CD4-positive, alpha-beta memory T cell (primary cell): ENCODE results near the gene RAET1G. TPM values are rescaled to one million over a fixed set of nuclear protein-coding genes. Genes with fewer than 3 reads are reported as not detected.
"Not testable (repeated sequence)": the region's sequence is repeated elsewhere in the genome, so short reads cannot be mapped to it uniquely, and the experiment has no call there.

Source experiments
- CTCF ChIA-PET: fragments of 350-600 bp; sonication (Branson Sonifier 250); formaldehyde crosslinking; loops from one replicate; lab custom pipeline; 2021; ENCODE audit warnings: inconsistent platforms; ENCODE audit not compliant: partially characterized antibody; lab: Charles Lee
- POLR2A ChIA-PET: fragments of 350-600 bp; sonication (Branson Sonifier 250); formaldehyde crosslinking; loops from one replicate; lab custom pipeline; 2021; ENCODE audit not compliant: partially characterized antibody; lab: Charles Lee
- DNase-seq, 5 donors: peaks; one replicate each; pipeline versions ENCODE4 v3.0.0 to v3.0.0-alpha.2; 2020 to 2022; ENCODE audit warnings: mixed read lengths in 1 of 5
- H3K27ac ChIP-seq: one replicate; pipeline ENCODE4 v1.7.0; 2013; ENCODE audit warnings: low read depth, low read length
- H3K27me3 ChIP-seq: 2 replicates; pipeline ENCODE4 v1.7.0; 2013; ENCODE audit warnings: mild to moderate bottlenecking, low read length, moderate library complexity; ENCODE audit not compliant: insufficient read depth
- H3K36me3 ChIP-seq: 2 replicates; pipeline ENCODE4 v1.7.0; 2013; ENCODE audit warnings: mild to moderate bottlenecking, low read length, moderate library complexity; ENCODE audit not compliant: insufficient read depth
- H3K4me1 ChIP-seq: 2 replicates; pipeline ENCODE4 v1.7.0; 2013; ENCODE audit warnings: mild to moderate bottlenecking, low read length, moderate library complexity; ENCODE audit not compliant: insufficient read depth
- H3K4me3 ChIP-seq, 2 donors: one replicate each; pipeline ENCODE4 v1.7.0; 2013; ENCODE audit warnings: low read length in 2 of 2, mild to moderate bottlenecking in 1 of 2
- H3K9me3 ChIP-seq, 2 donors: one replicate each; pipeline ENCODE4 v1.7.0; 2013; ENCODE audit warnings: low read length in 2 of 2, control low read depth in 1 of 2; ENCODE audit not compliant: control insufficient read depth in 1 of 2
- H3K27ac Mint-ChIP-seq, 7 donors: one replicate each; pipeline ENCODE4 v1.8.0; 2020 to 2021; ENCODE audit warnings: mixed read lengths in 7 of 7, mild to moderate bottlenecking in 6 of 7, inconsistent platforms in 3 of 7, moderate library complexity in 3 of 7
- H3K27me3 Mint-ChIP-seq, 2 donors: one replicate each; pipeline ENCODE4 v1.8.0; 2020 to 2021; ENCODE audit warnings: mixed read lengths in 2 of 2
- H3K36me3 Mint-ChIP-seq, 2 donors: one replicate each; pipeline ENCODE4 v1.8.0; 2020 to 2021; ENCODE audit warnings: mixed read lengths in 2 of 2, inconsistent platforms in 1 of 2, mild to moderate bottlenecking in 1 of 2
- H3K4me1 Mint-ChIP-seq, 4 donors: one replicate each; pipeline ENCODE4 v1.8.0; 2020 to 2021; ENCODE audit warnings: mixed read lengths in 4 of 4, mild to moderate bottlenecking in 1 of 4
- H3K4me3 Mint-ChIP-seq, 8 donors: one replicate each; pipeline ENCODE4 v1.8.0; 2020 to 2021; ENCODE audit warnings: mixed read lengths in 8 of 8, mild to moderate bottlenecking in 7 of 8, moderate library complexity in 6 of 8, inconsistent platforms in 3 of 8
- H3K9me3 Mint-ChIP-seq, 8 donors: one replicate each; pipeline ENCODE4 v1.8.0; 2020 to 2021; ENCODE audit warnings: mixed read lengths in 8 of 8, mild to moderate bottlenecking in 5 of 8, inconsistent platforms in 3 of 8, moderate library complexity in 1 of 8
- intact Hi-C: fragments of 100-400 bp; cut with micrococcal nuclease; formaldehyde crosslinking; loops from one replicate; pipeline ENCODE4 v1.15.1; 2023
- polyA plus RNA-seq, 2 donors: library from polyadenylated mRNA; unstranded; fragments of 300-500 nt; fragmentation: Illumina TruSeq; gene quantifications; one replicate each; pipeline ENCODE4 v1.2.3, GENCODE V29; 2021
- total RNA-seq, 2 experiments: library from RNA; stranded (reverse); gene quantifications; one replicate each; pipeline ENCODE4 v1.2.3, GENCODE V29; 2021

RAET1G gene
- total and polyA plus RNA-seq, 4 experiments from 2014 or later, result not detected

DNA sequence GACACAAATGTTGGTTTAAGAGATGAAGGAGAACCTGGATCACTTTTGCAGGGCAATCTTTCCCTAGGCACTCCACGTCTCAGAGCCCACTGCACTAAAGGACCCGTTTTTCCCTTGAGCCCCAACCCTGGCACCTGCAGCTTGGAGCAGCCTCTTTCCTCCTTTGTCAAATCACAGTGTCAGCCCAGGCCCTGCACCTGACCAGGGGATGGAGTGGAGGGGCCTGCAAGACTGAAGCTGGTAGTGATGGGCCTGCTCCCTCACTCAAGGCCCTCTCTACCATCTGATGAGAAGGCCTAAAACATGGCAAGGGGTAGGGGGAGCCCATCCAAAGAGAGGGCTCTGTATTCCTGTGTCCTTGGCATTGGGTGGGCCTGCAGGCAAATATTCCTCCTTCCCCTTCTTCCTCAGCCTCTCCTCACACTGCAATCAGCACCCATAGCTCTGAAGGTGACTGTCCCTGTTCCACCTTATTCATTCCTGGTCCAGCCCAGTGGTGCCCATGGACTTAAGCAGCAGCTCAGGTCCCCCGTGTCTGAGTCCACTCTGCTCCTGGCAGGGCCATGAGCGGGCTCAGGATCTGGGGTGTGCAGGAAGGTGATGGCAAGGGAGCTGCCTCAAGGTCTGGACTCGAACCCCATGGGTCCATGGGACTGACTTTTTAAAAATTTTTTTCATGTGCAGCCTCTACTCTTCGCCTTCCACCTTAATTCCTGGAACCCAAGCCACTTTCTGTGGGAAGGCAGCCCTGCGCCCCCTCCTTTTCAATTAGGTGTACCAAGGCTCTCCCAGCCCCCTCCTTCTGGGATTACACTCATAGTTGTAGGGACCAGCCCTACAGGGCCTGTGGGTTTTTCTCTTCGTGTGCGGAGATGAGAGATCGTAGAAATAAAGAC lies 6.7 kb downstream of the RAET1G start:
- no peak overlapping the region for H3K27ac ChIP-seq
- H3K36me3 ChIP-seq, result no peaks in the 10 kb centered on the region
- no peak overlapping the region for H3K4me3 ChIP-seq
- H3K4me1 ChIP-seq, result no peaks in the 10 kb centered on the region
- no peak for DNase-seq
- H3K9me3 ChIP-seq, result no peaks in the 10 kb centered on the region
- Mint-ChIP-seq H3K27me3 (peaks cover 21 to 30% of the 10 kb centered on the region in 2 donors), H3K4me1 (no peaks in the 10 kb centered on the region), H3K36me3 (no peaks in the 10 kb centered on the region), H3K4me3 (no peak overlapping the region), H3K27ac (no peak overlapping the region), H3K9me3 (no peaks in the 10 kb centered on the region)
- intact Hi-C loops, result no loop called here
- POLR2A ChIA-PET, result no interaction called here
- CTCF ChIA-PET, result interaction anchor here (1.4 kb wide), 1 partner anchor 51 kb away, joined by 3 read pairs; no protein-coding TSS in a partner anchor
- H3K27me3 ChIP-seq, result no peaks in the 10 kb centered on the region

DNA sequence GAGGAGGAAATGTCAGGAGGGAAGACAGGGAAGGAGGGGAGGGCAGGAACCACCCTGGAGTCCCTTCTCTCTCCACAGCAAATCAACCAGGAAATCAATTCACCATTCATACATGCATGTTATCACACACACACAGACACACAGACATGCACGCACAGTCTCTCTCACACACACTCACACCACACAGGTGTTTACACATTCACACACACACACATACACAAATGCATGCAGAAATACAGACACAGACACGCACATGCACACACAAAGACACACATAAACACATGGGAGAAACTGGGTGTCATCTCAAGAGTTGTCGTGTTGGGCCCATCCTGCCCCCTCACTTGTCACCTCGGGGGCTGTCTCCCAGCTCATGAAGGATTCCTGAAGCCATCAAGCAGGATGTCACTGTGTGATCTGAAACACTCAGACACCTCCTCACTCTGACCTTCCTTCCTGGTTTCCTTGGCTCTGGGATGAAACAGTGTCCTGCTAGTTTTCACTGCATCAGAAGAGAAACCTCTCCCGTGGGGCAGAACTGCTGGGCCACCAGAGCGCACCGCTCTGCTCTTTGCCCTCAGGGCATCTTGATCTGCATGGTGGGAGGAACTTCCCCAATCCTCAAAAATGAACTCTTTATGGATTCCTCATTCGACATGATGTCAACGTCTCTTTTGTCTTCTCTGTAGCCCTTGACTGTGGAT lies 9.2 kb downstream of the RAET1G start:
- intact Hi-C loops, result no loop called here
- Mint-ChIP-seq H3K4me3 (no peak overlapping the region), H3K27me3 (peaks cover 14 to 22% of the 10 kb centered on the region in 2 donors), H3K36me3 (peaks cover 0 to 4% of the 10 kb centered on the region in 2 donors), H3K27ac (no peak overlapping the region), H3K9me3 (peaks cover 0 to 8% (median 4%) of the 10 kb centered on the region in 8 donors), H3K4me1 (no peaks in the 10 kb centered on the region)
- H3K4me3 ChIP-seq, result no peak overlapping the region
- ChIA-PET CTCF (interaction anchor here (0.8 kb wide), 1 partner anchor 11 kb away, joined by 3 read pairs; no protein-coding TSS in a partner anchor), POLR2A (no interaction called here)
- H3K27me3 ChIP-seq, result no peaks in the 10 kb centered on the region
- DNase-seq, result no peak
- H3K9me3 ChIP-seq, result no peaks in the 10 kb centered on the region
- H3K4me1 ChIP-seq, result no peaks in the 10 kb centered on the region
- no peak overlapping the region for H3K27ac ChIP-seq
- H3K36me3 ChIP-seq, result no peaks in the 10 kb centered on the region

DNA sequence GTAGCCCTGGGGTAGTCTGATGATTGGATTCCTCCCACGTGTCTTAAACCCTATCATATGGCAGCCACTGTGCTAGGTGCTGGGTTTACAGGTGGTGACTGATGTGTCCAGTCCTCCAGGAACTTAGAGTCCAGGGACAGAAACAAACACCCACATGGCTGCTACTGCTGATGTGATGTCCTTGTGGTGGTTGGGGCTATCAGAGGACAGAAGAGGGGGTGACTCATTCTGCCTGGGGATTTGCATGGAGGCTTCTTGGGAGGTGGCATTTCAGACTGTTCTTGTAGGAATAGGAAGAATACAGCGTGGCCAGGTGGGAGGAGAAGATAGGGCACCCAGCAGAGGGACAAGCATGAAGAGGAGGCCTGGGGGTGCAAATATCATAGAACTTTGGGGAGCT lies 9.8 kb downstream of the RAET1G start:
- H3K4me3 ChIP-seq, result no peak overlapping the region
- Mint-ChIP-seq H3K4me1 (no peaks in the 10 kb centered on the region), H3K9me3 (peaks cover 0 to 12% (median 8%) of the 10 kb centered on the region in 8 donors), H3K4me3 (no peak overlapping the region), H3K27ac (no peak overlapping the region), H3K36me3 (peaks cover 2 to 4% of the 10 kb centered on the region in 2 donors), H3K27me3 (peaks cover 12 to 24% of the 10 kb centered on the region in 2 donors)
- intact Hi-C loops, result no loop called here
- no peak for DNase-seq
- H3K27ac ChIP-seq, result no peak overlapping the region
- ChIA-PET POLR2A (no interaction called here), CTCF (no interaction called here)
- no peaks in the 10 kb centered on the region for H3K9me3 ChIP-seq
- no peaks in the 10 kb centered on the region for H3K27me3 ChIP-seq
- no peaks in the 10 kb centered on the region for H3K4me1 ChIP-seq
- H3K36me3 ChIP-seq, result no peaks in the 10 kb centered on the region

- H3K36me3 Mint-ChIP-seq, H3K4me1 Mint-ChIP-seq, H3K9me3 ChIP-seq, intact Hi-C loops, H3K4me3 Mint-ChIP-seq, H3K36me3 ChIP-seq, H3K4me3 ChIP-seq, H3K27ac ChIP-seq, CTCF ChIA-PET, DNase-seq, H3K27me3 ChIP-seq, H3K27ac Mint-ChIP-seq, POLR2A ChIA-PET, H3K4me1 ChIP-seq: not testable (repeated sequence)
- Mint-ChIP-seq H3K9me3 (peaks cover 0 to 16% (median 12%) of the 10 kb centered on the region in 8 donors), H3K27me3 (peaks cover 12 to 26% of the 10 kb centered on the region in 2 donors)
Observed at GRCh38 chr6:149912680-149913079, 10.2 kb downstream of the RAET1G start.

DNA sequence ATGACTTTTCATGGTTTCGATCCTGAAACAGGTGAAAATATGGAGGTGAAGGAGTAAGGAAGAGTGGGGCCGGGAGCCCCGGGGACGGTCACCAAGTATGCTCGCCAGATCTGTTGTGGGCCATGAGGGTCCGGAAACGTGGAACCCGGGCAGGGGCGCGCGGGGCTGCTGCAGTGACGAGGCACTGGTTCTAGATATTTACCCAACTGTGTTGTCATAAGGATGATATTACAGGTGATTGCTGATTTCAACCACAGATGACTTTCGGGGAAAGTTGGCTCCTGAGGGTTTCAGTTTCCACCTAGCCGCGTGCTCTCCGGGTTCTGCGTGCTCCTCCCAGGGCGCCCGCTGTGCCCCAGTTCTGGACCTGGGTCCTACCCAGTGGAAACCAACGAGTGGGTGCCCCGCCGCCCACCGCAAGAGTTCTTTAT lies 12.2 kb downstream of the RAET1G start:
- Histone ChIP-seq H3K9me3 (no peaks in the 10 kb centered on the region), H3K4me1 (no peaks in the 10 kb centered on the region), H3K4me3 (no peak overlapping the region), H3K27me3 (no peaks in the 10 kb centered on the region), H3K27ac (no peak overlapping the region), H3K36me3 (no peaks in the 10 kb centered on the region)
- no peak overlapping the region for H3K27ac Mint-ChIP-seq
- POLR2A ChIA-PET, result no interaction called here
- H3K9me3 Mint-ChIP-seq, result peaks cover 0 to 19% (median 13%) of the 10 kb centered on the region in 8 donors
- intact Hi-C loops, result no loop called here
- CTCF ChIA-PET, result no interaction called here
- DNase-seq, result no peak
- peaks cover 4 to 5% of the 10 kb centered on the region in 2 donors for H3K36me3 Mint-ChIP-seq
- H3K4me3 Mint-ChIP-seq, result no peak overlapping the region
- no peaks in the 10 kb centered on the region for H3K4me1 Mint-ChIP-seq
- peaks cover 13 to 25% of the 10 kb centered on the region in 2 donors for H3K27me3 Mint-ChIP-seq

DNA sequence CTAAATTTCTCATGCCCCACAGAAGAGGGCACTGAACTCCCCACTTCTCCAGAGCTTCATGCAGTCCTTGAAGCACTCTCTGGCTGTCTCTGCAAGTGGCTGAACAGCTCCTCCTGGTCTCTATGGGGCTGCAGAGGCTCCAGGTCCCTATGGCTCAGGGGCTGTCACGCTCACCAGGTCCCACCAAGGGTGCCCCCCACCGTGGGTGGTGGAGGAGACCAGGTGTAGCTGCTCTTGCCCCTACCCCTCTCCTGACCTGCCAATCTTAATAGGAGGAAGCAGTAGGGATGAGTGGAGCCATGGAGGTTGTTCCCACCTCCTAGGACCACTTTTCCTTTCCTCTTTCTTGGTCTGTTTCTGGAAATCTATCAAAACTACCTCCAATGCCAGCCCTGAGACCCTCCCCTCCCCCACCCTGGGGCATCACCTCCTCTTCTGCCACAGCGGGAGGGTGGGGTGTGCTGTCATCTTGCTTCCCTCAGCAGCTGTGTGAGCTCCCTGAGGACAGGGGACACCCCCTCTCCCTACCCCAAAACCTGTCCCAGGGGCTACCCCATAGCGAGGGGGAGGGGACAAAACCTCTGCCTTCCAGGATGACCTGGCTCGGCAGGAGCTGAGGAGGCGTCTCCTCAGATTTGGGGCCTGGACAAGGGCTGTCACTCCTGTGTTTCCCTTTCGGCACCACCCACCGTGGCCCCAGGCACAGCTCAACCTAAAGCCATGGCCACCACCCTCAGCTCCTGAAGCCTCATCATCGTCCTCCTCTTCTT lies 13.0 kb downstream of the RAET1G start:
- H3K4me3 ChIP-seq, result no peak overlapping the region
- CTCF ChIA-PET, result no interaction called here
- Mint-ChIP-seq H3K9me3 (peaks cover 0 to 19% (median 13%) of the 10 kb centered on the region in 8 donors), H3K4me1 (no peaks in the 10 kb centered on the region), H3K4me3 (no peak overlapping the region), H3K36me3 (peaks cover 4 to 5% of the 10 kb centered on the region in 2 donors), H3K27me3 (peaks cover 13 to 25% of the 10 kb centered on the region in 2 donors), H3K27ac (no peak overlapping the region)
- intact Hi-C loops, result no loop called here
- no peaks in the 10 kb centered on the region for H3K4me1 ChIP-seq
- H3K27ac ChIP-seq, result no peak overlapping the region
- POLR2A ChIA-PET, result no interaction called here
- H3K9me3 ChIP-seq, result no peaks in the 10 kb centered on the region
- no peaks in the 10 kb centered on the region for H3K27me3 ChIP-seq
- H3K36me3 ChIP-seq, result no peaks in the 10 kb centered on the region
- no peak for DNase-seq

GRCh38 chr6:149908480-149908879 lies 14.4 kb downstream of the RAET1G start:
- H3K36me3 ChIP-seq, H3K4me1 Mint-ChIP-seq, H3K27ac ChIP-seq, H3K27me3 ChIP-seq, POLR2A ChIA-PET, H3K36me3 Mint-ChIP-seq, H3K4me3 Mint-ChIP-seq, intact Hi-C loops, DNase-seq, H3K4me3 ChIP-seq, H3K4me1 ChIP-seq, CTCF ChIA-PET, H3K27ac Mint-ChIP-seq, H3K9me3 ChIP-seq: not testable (repeated sequence)
- Mint-ChIP-seq H3K27me3 (peaks cover 12 to 25% of the 10 kb centered on the region in 2 donors), H3K9me3 (peaks cover 0 to 19% (median 13%) of the 10 kb centered on the region in 8 donors)
